ENCODE measurements around the gene CHIT1.
"Not testable (repeated sequence)": the region's sequence is repeated elsewhere in the genome, so short reads cannot be mapped to it uniquely, and the experiment has no call there.

The CHIT1 gene

GRCh38 chr1:203267912-203268311, 38.4 kb upstream of the CHIT1 start:
- peak overlapping the region; percentile 61 for H3K4me3 ChIP-seq (ENCODE audit: low read length)
- no peak for DNase-seq (ENCODE audit: low read depth, low spot score)

GRCh38 chr1:203267347-203267846, 37.9 kb upstream of the CHIT1 start:
- peak overlapping the region; percentile 61 for H3K4me3 ChIP-seq (ENCODE audit: low read length)
- peak; percentile 86 for DNase-seq (ENCODE audit: low read depth, low spot score)

- DNase-seq (ENCODE audit: low read depth, low spot score); H3K4me3 ChIP-seq (ENCODE audit: low read length): not testable (repeated sequence)
Measured at GRCh38 chr1:203266140-203266539, 36.7 kb upstream of the CHIT1 start.

GRCh38 chr1:203265541-203265940, 36.1 kb upstream of the CHIT1 start:
- no peak overlapping the region for H3K4me3 ChIP-seq (ENCODE audit: low read length)
- no peak for DNase-seq (ENCODE audit: low read depth, low spot score)

GRCh38 chr1:203264052-203264501, 34.6 kb upstream of the CHIT1 start:
- DNase-seq (ENCODE audit: low read depth, low spot score), result no peak
- no peak overlapping the region for H3K4me3 ChIP-seq (ENCODE audit: low read length)

- no peak overlapping the region for H3K4me3 ChIP-seq (ENCODE audit: low read length)
- DNase-seq (ENCODE audit: low read depth, low spot score), result no peak
Measured at GRCh38 chr1:203263496-203263895, 34.0 kb upstream of the CHIT1 start.

GRCh38 chr1:203256636-203257035, 27.2 kb upstream of the CHIT1 start:
- not testable (repeated sequence) for DNase-seq (ENCODE audit: low read depth, low spot score); H3K4me3 ChIP-seq (ENCODE audit: low read length)

- DNase-seq (ENCODE audit: low read depth, low spot score), result peak; percentile 83
- not testable (repeated sequence) for H3K4me3 ChIP-seq (ENCODE audit: low read length)
Measured at GRCh38 chr1:203254782-203255181, 25.3 kb upstream of the CHIT1 start.

- no peak overlapping the region for H3K4me3 ChIP-seq (ENCODE audit: low read length)
- DNase-seq (ENCODE audit: low read depth, low spot score), result no peak
Measured at GRCh38 chr1:203252678-203253077, 23.2 kb upstream of the CHIT1 start.

- DNase-seq (ENCODE audit: low read depth, low spot score), result no peak
- H3K4me3 ChIP-seq (ENCODE audit: low read length), result no peak overlapping the region
Measured at GRCh38 chr1:203251466-203251865, 22.0 kb upstream of the CHIT1 start.

- no peak overlapping the region for H3K4me3 ChIP-seq (ENCODE audit: low read length)
- DNase-seq (ENCODE audit: low read depth, low spot score), result no peak
Measured at GRCh38 chr1:203250911-203251310, 21.4 kb upstream of the CHIT1 start.

- H3K4me3 ChIP-seq (ENCODE audit: low read length), result no peak overlapping the region
- DNase-seq (ENCODE audit: low read depth, low spot score), result no peak
Measured at GRCh38 chr1:203244776-203245175, 15.3 kb upstream of the CHIT1 start.

GRCh38 chr1:203241708-203242107, 12.2 kb upstream of the CHIT1 start:
- H3K4me3 ChIP-seq (ENCODE audit: low read length); DNase-seq (ENCODE audit: low read depth, low spot score): not testable (repeated sequence)

- H3K4me3 ChIP-seq (ENCODE audit: low read length), result no peak overlapping the region
- DNase-seq (ENCODE audit: low read depth, low spot score), result no peak
Measured at GRCh38 chr1:203239526-203240305, 10.2 kb upstream of the CHIT1 start.

- no peak for DNase-seq (ENCODE audit: low read depth, low spot score)
- H3K4me3 ChIP-seq (ENCODE audit: low read length), result no peak overlapping the region
Measured at GRCh38 chr1:203239081-203239480, 9.6 kb upstream of the CHIT1 start.

- no peak overlapping the region for H3K4me3 ChIP-seq (ENCODE audit: low read length)
- DNase-seq (ENCODE audit: low read depth, low spot score), result no peak
Measured at GRCh38 chr1:203238535-203238934, 9.1 kb upstream of the CHIT1 start.

GRCh38 chr1:203234901-203235300, 5.4 kb upstream of the CHIT1 start:
- not testable (repeated sequence) for H3K4me3 ChIP-seq (ENCODE audit: low read length); DNase-seq (ENCODE audit: low read depth, low spot score)

- DNase-seq (ENCODE audit: low read depth, low spot score), result no peak
- H3K4me3 ChIP-seq (ENCODE audit: low read length), result no peak overlapping the region
Measured at GRCh38 chr1:203228670-203229069, 803 bp downstream of the CHIT1 start.

GRCh38 chr1:203227371-203228083, 1.9 kb downstream of the CHIT1 start:
- H3K4me3 ChIP-seq (ENCODE audit: low read length), result no peak overlapping the region
- DNase-seq (ENCODE audit: low read depth, low spot score), result no peak

GRCh38 chr1:203225071-203225470, 4.4 kb downstream of the CHIT1 start:
- H3K4me3 ChIP-seq (ENCODE audit: low read length), result no peak overlapping the region
- DNase-seq (ENCODE audit: low read depth, low spot score), result no peak
